Gastroesophageal sphincter (tissue), 3 donors: ENCODE data around the gene VMP1.

ENCODE experiments used
- EP300 ChIP-seq: sonication (generic); formaldehyde crosslinking; IDR thresholded peaks from one replicate; pipeline ENCODE4 v1.6.1; 2017; ENCODE audit warnings: antibody characterized with exemption, mild to moderate bottlenecking
- POLR2A ChIP-seq, 2 donors: fragments of 450-650 bp; IDR thresholded peaks; one replicate each; pipeline ENCODE4 v1.6.1; 2017; ENCODE audit warnings: antibody characterized with exemption in 2 of 2, mild to moderate bottlenecking in 2 of 2, moderate library complexity in 1 of 2
- POLR2AphosphoS5 ChIP-seq: sonication (generic); formaldehyde crosslinking; IDR thresholded peaks from one replicate; pipeline ENCODE4 v1.6.1; 2017; ENCODE audit warnings: antibody characterized with exemption
- TF ChIP-seq, protein P1 (sequence below), 4 experiments: fragments of 200-600 bp in 2 of 4; fragments of 450-650 bp in 2 of 4; sonication (generic) in 1 of 4; IDR thresholded peaks; one replicate each; pipeline ENCODE4 v1.5.1; 2017 to 2019; ENCODE audit warnings: antibody characterized with exemption in 4 of 4, mild to moderate bottlenecking in 2 of 4, moderate library complexity in 2 of 4

DNA sequence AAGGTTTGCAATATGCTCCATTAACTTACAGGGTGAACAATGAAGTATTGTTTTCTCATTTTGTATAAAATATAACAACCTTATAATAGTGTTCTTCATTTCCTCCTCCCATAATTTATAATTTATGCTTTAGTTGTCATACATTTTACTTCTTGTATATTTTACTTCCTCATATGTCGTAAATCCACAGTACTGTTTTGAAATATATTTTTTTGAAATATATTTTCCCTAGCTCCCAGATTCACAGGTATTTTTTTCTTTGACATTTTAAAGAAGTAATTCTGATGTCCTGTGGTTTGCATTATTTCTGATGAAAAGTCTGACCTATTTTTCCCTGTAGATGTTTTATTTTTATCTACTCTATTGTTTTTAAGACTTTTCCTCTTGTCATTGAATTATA is 52.7 kb downstream of the VMP1 start:
- TF ChIP-seq POLR2A (IDR thresholded peaks at IDR 0.05) (no peak), POLR2AphosphoS5 (no peak), EP300 (no peak)
- TF ChIP-seq, protein P1, sequence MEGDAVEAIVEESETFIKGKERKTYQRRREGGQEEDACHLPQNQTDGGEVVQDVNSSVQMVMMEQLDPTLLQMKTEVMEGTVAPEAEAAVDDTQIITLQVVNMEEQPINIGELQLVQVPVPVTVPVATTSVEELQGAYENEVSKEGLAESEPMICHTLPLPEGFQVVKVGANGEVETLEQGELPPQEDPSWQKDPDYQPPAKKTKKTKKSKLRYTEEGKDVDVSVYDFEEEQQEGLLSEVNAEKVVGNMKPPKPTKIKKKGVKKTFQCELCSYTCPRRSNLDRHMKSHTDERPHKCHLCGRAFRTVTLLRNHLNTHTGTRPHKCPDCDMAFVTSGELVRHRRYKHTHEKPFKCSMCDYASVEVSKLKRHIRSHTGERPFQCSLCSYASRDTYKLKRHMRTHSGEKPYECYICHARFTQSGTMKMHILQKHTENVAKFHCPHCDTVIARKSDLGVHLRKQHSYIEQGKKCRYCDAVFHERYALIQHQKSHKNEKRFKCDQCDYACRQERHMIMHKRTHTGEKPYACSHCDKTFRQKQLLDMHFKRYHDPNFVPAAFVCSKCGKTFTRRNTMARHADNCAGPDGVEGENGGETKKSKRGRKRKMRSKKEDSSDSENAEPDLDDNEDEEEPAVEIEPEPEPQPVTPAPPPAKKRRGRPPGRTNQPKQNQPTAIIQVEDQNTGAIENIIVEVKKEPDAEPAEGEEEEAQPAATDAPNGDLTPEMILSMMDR (IDR thresholded peaks at IDR 0.05), result no peak
